Measurements from ENCODE around the gene CUL9.

CUL9 gene

GRCh38 chr6:43247114-43247999 lies 65.4 kb downstream of the CUL9 start:
- TF ChIP-seq CTCF (IDR thresholded peaks at IDR 0.05; ENCODE audit: insufficient read depth, low read length, poor library complexity, severe bottlenecking): peak; percentile 6
- DNase-seq (ENCODE audit: extremely low read depth, insufficient read length): peak; percentile 83
- Histone ChIP-seq H3K36me3 (ENCODE audit: control insufficient read depth, insufficient read depth, low read length) (no peaks in the 10 kb centered on the region), H3K4me3 (replicated peaks; ENCODE audit: low read depth, low read length) (peak overlapping the region; percentile 75), H3K27me3 (replicated peaks; ENCODE audit: control insufficient read depth, insufficient read depth, low read length) (peaks cover 2% of the 10 kb centered on the region; the same call in 1 of the 2 replicates)

GRCh38 chr6:43248101-43248500 lies 66.1 kb downstream of the CUL9 start:
- Histone ChIP-seq H3K27me3 (replicated peaks; ENCODE audit: control insufficient read depth, insufficient read depth, low read length) (peaks cover 2% of the 10 kb centered on the region; the same call in 1 of the 2 replicates), H3K36me3 (ENCODE audit: control insufficient read depth, insufficient read depth, low read length) (no peaks in the 10 kb centered on the region), H3K4me3 (replicated peaks; ENCODE audit: low read depth, low read length) (no peak overlapping the region)
- no peak for DNase-seq (ENCODE audit: extremely low read depth, insufficient read length)
- no peak for TF ChIP-seq CTCF (IDR thresholded peaks at IDR 0.05; ENCODE audit: insufficient read depth, low read length, poor library complexity, severe bottlenecking)

GRCh38 chr6:43248791-43249190 lies 66.8 kb downstream of the CUL9 start:
- H3K27me3 ChIP-seq (replicated peaks; ENCODE audit: control insufficient read depth, insufficient read depth, low read length): peaks cover under 1% of the 10 kb centered on the region; the same call in 1 of the 2 replicates
- DNase-seq (ENCODE audit: extremely low read depth, insufficient read length): no peak

GRCh38 chr6:43250992-43251373 lies 69.0 kb downstream of the CUL9 start:
- Histone ChIP-seq H3K27me3 (replicated peaks; ENCODE audit: control insufficient read depth, insufficient read depth, low read length) (no peaks in the 10 kb centered on the region; the same call in 1 of the 2 replicates), H3K4me3 (replicated peaks; ENCODE audit: low read depth, low read length) (no peak overlapping the region), H3K36me3 (ENCODE audit: control insufficient read depth, insufficient read depth, low read length) (no peaks in the 10 kb centered on the region)
- DNase-seq (ENCODE audit: extremely low read depth, insufficient read length): no peak
- TF ChIP-seq CTCF (IDR thresholded peaks at IDR 0.05; ENCODE audit: insufficient read depth, low read length, poor library complexity, severe bottlenecking): no peak

More at GRCh38 chr6:43248791-43249190, 66.8 kb downstream of the CUL9 start:
- Histone ChIP-seq H3K36me3 (ENCODE audit: control insufficient read depth, insufficient read depth, low read length) (no peaks in the 10 kb centered on the region), H3K4me3 (replicated peaks; ENCODE audit: low read depth, low read length) (no peak overlapping the region)
- TF ChIP-seq CTCF (IDR thresholded peaks at IDR 0.05; ENCODE audit: insufficient read depth, low read length, poor library complexity, severe bottlenecking): no peak

- TF ChIP-seq CTCF (IDR thresholded peaks at IDR 0.05; ENCODE audit: insufficient read depth, low read length, poor library complexity, severe bottlenecking): no peak
- H3K27me3 ChIP-seq (replicated peaks; ENCODE audit: control insufficient read depth, insufficient read depth, low read length): no peaks in the 10 kb centered on the region; the same call in 1 of the 2 replicates
- no peaks in the 10 kb centered on the region for H3K36me3 ChIP-seq (ENCODE audit: control insufficient read depth, insufficient read depth, low read length)
- no peak for DNase-seq (ENCODE audit: extremely low read depth, insufficient read length)
- no peak overlapping the region for H3K4me3 ChIP-seq (replicated peaks; ENCODE audit: low read depth, low read length)
Observed at GRCh38 chr6:43253401-43253800, 71.4 kb downstream of the CUL9 start.
